PFSK-1 (cell line): ENCODE measurements around the gene MOV10L1.

ENCODE experiments used
- FOXP2 ChIP-seq: optimal IDR thresholded peaks from 2 replicates; pipeline ENCODE3; 2011; ENCODE audit warnings: borderline replicate concordance, control low read depth, inconsistent platforms; ENCODE audit not compliant: insufficient read depth; ENCODE audit errors: extremely low read length, extremely low read depth
- POLR2AphosphoS5 ChIP-seq: IDR thresholded peaks from 2 replicates; pipeline ENCODE4 v1.6.1; 2012; ENCODE audit warnings: low read depth, mild to moderate bottlenecking, control low read depth, low read length, moderate library complexity
- SIN3A ChIP-seq: IDR thresholded peaks from 2 replicates; pipeline ENCODE4 v1.6.1; 2012; ENCODE audit warnings: mild to moderate bottlenecking, low read length, moderate library complexity, borderline replicate concordance; ENCODE audit not compliant: insufficient read depth
- TAF1 ChIP-seq: IDR thresholded peaks from 2 replicates; pipeline ENCODE4 v1.6.1; 2012; ENCODE audit warnings: low read length, control low read depth, borderline replicate concordance; ENCODE audit not compliant: insufficient read depth
- TF ChIP-seq, protein P1 (sequence below), 2 experiments: IDR thresholded peaks; 2 replicates each; pipeline versions ENCODE4 v1.6.1 to v1.8.0; 2011 to 2012; ENCODE audit warnings: low read depth in 2 of 2, low read length in 2 of 2, control low read depth in 1 of 2, inconsistent platforms in 1 of 2, mild to moderate bottlenecking in 1 of 2, moderate library complexity in 1 of 2; ENCODE audit not compliant: insufficient read depth in 1 of 2

MOV10L1 gene

DNA sequence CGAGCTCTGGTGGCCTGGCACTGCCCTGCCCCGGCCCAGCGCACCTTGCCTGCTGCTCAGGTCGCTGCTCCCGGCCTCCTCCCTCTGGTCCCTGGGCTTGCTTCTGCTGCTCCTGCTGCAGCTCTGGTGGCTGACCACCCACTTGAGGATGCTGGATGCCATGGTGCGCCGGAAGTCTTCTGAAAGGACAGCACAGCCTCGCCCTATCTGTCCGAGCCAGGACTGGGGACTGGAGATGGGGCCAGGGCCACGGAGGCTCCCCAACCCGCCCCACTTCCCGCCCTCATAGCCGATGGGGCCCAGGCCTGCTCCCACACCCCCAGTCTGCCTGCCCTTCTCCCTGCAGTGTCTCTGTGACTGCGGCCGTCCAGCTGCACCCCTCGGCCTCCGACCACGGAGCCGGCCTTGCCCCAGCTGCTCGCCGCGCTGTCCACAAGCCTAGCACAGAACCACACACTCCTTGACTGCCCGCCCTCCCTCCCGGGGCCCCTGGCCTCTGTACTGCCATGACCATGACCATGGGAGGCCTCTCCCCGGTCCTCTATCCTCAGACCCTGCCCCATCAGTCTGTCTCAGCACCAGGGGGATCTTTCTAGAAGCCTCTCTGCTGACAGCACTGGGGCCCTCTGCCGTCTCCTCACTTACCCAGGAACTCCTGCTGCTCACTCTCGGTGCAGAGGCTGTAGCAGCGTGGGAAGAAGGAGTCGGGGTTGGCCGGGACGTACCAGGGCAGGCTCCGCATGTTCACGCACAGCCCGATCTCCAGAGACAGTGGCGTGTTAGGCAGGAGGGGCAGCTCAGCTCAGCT lies 44.4 kb upstream of the MOV10L1 start:
- TF ChIP-seq POLR2AphosphoS5, result no peak
- TF ChIP-seq, protein P1, sequence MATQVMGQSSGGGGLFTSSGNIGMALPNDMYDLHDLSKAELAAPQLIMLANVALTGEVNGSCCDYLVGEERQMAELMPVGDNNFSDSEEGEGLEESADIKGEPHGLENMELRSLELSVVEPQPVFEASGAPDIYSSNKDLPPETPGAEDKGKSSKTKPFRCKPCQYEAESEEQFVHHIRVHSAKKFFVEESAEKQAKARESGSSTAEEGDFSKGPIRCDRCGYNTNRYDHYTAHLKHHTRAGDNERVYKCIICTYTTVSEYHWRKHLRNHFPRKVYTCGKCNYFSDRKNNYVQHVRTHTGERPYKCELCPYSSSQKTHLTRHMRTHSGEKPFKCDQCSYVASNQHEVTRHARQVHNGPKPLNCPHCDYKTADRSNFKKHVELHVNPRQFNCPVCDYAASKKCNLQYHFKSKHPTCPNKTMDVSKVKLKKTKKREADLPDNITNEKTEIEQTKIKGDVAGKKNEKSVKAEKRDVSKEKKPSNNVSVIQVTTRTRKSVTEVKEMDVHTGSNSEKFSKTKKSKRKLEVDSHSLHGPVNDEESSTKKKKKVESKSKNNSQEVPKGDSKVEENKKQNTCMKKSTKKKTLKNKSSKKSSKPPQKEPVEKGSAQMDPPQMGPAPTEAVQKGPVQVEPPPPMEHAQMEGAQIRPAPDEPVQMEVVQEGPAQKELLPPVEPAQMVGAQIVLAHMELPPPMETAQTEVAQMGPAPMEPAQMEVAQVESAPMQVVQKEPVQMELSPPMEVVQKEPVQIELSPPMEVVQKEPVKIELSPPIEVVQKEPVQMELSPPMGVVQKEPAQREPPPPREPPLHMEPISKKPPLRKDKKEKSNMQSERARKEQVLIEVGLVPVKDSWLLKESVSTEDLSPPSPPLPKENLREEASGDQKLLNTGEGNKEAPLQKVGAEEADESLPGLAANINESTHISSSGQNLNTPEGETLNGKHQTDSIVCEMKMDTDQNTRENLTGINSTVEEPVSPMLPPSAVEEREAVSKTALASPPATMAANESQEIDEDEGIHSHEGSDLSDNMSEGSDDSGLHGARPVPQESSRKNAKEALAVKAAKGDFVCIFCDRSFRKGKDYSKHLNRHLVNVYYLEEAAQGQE (IDR thresholded peaks at IDR 0.05; ENCODE audit: insufficient read depth in 1 of 2, low read depth in 2 of 2, low read length in 2 of 2), result no peak
- no peak for TF ChIP-seq FOXP2
- no peak for TF ChIP-seq SIN3A
- TF ChIP-seq TAF1, result no peak

DNA sequence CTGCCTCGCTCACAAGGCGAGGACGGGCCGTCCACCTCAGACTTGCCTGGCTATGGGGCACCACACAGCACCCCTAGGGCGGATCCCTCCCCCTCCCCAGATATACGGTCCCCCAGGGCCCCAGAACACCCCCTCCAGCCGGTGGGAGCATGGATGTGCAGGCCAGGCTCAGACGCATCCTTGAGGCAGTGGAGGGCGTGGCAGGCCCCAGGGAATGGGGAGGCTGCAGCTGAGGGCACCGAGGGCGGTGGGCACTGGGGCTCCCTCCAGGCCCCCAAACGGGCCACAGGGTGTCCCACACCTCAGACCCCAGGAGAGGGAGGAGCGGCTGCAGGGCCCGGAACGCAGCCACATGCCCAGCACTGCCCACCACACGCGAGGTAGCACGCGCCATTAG lies 43.8 kb upstream of the MOV10L1 start:
- no peak for TF ChIP-seq POLR2AphosphoS5
- TF ChIP-seq, protein P1 (IDR thresholded peaks at IDR 0.05; ENCODE audit: insufficient read depth in 1 of 2, low read depth in 2 of 2, low read length in 2 of 2), result no peak
- no peak for TF ChIP-seq SIN3A
- no peak for TF ChIP-seq FOXP2
- no peak for TF ChIP-seq TAF1

DNA sequence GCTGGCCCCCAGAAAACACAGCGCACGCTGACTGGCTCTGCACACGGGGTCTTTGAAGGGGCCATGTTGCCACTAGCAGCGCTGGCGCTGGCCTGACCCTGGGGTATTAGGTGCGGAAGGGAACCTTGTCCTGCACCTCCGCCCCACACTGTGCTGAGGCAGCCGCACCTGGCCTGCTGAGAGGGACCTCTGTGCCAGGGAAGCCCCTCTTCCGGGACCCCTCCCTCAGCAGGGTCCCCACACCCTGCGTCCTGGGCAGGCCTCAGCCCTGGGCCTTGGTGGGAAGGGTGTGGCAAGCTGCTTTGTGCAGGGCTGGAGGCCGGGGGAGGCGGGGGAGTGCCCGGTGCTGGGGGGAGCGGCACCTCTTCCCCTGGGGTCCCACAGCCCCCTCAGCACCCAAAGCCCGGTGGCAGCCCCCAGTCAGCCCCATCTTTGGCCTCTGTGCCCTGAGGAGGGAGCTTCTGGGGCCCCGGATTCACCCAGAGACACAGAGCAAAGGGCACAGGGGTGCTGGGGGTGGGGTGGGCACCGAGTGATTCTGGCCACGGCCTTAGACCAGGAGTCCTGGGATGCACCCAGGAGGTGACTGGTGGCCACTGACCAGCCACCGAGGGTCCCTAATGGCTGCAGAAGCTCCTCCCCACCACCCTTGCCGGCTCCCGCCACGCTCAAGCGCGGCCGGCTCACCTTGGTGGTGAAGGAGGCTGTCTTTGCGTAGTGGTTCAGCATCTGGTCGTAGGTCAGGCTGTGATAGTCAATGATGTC lies 43.1 kb upstream of the MOV10L1 start:
- TF ChIP-seq SIN3A (no peak), FOXP2 (no peak), TAF1 (no peak), POLR2AphosphoS5 (no peak)
- TF ChIP-seq, protein P1 (IDR thresholded peaks at IDR 0.05; ENCODE audit: insufficient read depth in 1 of 2, low read depth in 2 of 2, low read length in 2 of 2), result no peak

DNA sequence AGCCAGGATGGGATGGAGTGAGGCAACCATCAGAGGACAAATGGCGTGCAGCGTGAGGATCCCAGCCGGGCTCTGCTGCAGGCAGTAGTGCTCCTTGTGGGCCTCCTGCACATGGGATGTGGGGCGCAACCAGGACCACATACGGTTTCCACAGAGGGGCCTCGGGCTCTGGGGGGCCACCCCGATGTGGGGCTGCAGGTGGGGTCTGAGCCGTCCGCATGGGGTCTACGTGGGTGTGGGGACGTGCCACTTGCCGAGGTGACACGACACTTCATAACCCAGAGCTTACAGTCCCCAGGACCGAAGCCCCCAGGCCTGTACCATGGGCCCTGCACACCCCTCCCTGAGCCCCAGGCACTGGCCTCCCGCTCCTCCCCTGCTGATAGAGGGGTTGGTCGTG lies 42.5 kb upstream of the MOV10L1 start:
- no peak for TF ChIP-seq POLR2AphosphoS5
- TF ChIP-seq SIN3A, result no peak
- TF ChIP-seq, protein P1 (IDR thresholded peaks at IDR 0.05; ENCODE audit: insufficient read depth in 1 of 2, low read depth in 2 of 2, low read length in 2 of 2), result no peak
- TF ChIP-seq TAF1, result no peak
- TF ChIP-seq FOXP2, result no peak
